OCI-LY1 (cell line): ENCODE measurements around the gene PDZD2.

Source experiments
- H2AFZ ChIP-seq: fragments of 200-600 bp; sonication (generic), shearing (Covaris generic); 2 replicates; pipeline ENCODE4 v1.6.0; 2014; ENCODE audit warnings: antibody characterized with exemption, mild to moderate bottlenecking, low read length
- H3F3A ChIP-seq: fragments of 200-600 bp; sonication (generic), shearing (Covaris generic); 2 replicates; pipeline ENCODE4 v1.6.0; 2014; ENCODE audit warnings: mild to moderate bottlenecking, antibody characterized with exemption, low read length, moderate library complexity; ENCODE audit not compliant: insufficient read depth
- H3K27ac ChIP-seq: fragments of 200-600 bp; sonication (generic); 2 replicates; pipeline ENCODE4 v1.5.1; 2014; ENCODE audit warnings: low read length, mixed run types, mild to moderate bottlenecking, low read depth; ENCODE audit not compliant: poor library complexity, severe bottlenecking
- H3K27me3 ChIP-seq: fragments of 200-600 bp; sonication (generic); 2 replicates; pipeline ENCODE4 v1.6.0; 2014; ENCODE audit warnings: antibody characterized with exemption, mild to moderate bottlenecking, low read length, moderate library complexity; ENCODE audit not compliant: insufficient read depth
- H3K36me3 ChIP-seq: fragments of 200-600 bp; sonication (generic); 2 replicates; pipeline ENCODE4 v1.6.1; 2014; ENCODE audit warnings: mild to moderate bottlenecking, antibody characterized with exemption, low read length, moderate library complexity, mixed read lengths; ENCODE audit not compliant: insufficient read depth
- H3K4me1 ChIP-seq: fragments of 200-600 bp; sonication (generic); 2 replicates; pipeline ENCODE4 v1.5.1; 2014; ENCODE audit warnings: mild to moderate bottlenecking, low read length, moderate library complexity; ENCODE audit not compliant: insufficient read depth, severe bottlenecking
- H3K4me2 ChIP-seq: fragments of 200-600 bp; sonication (generic), shearing (Covaris generic); 2 replicates; pipeline ENCODE4 v1.6.1; 2014; ENCODE audit warnings: low read length
- H3K4me3 ChIP-seq: fragments of 200-600 bp; sonication (generic); 2 replicates; pipeline ENCODE4 v1.5.1; 2014; ENCODE audit warnings: low read length, low read depth, mild to moderate bottlenecking, mixed read lengths; ENCODE audit not compliant: poor library complexity, severe bottlenecking
- H3K79me2 ChIP-seq: fragments of 200-600 bp; shearing (Covaris generic); 2 replicates; pipeline ENCODE4 v1.6.1; 2016; ENCODE audit warnings: mixed run types, low read length, mixed read lengths; ENCODE audit not compliant: insufficient read depth
- H3K9ac ChIP-seq: fragments of 200-600 bp; sonication (generic), shearing (Covaris generic); 2 replicates; pipeline ENCODE4 v1.6.1; 2014; ENCODE audit warnings: mild to moderate bottlenecking, low read length, mixed read lengths
- H3K9me2 ChIP-seq: fragments of 200-600 bp; sonication (generic), shearing (Covaris generic); 2 replicates; pipeline ENCODE4 v1.6.1; 2014; ENCODE audit warnings: low read depth, mild to moderate bottlenecking, low read length, mixed read lengths
- H3K9me3 ChIP-seq: fragments of 200-600 bp; shearing (Covaris generic); 2 replicates; pipeline ENCODE4 v1.6.1; 2014; ENCODE audit warnings: low read length, mixed read lengths
- H4K20me1 ChIP-seq: fragments of 200-600 bp; sonication (generic), shearing (Covaris generic); 2 replicates; pipeline ENCODE4 v1.6.0; 2016; ENCODE audit warnings: mild to moderate bottlenecking, low read length; ENCODE audit not compliant: insufficient read depth
- CTCF ChIP-seq: fragments of 200-600 bp; sonication (generic), shearing (Covaris generic); IDR thresholded peaks from 2 replicates; pipeline ENCODE4 v1.5.1; 2017; ENCODE audit warnings: mild to moderate bottlenecking, antibody characterized with exemption, low read length, moderate library complexity, mixed read lengths
- EZH2 ChIP-seq: fragments of 200-600 bp; sonication (generic), shearing (Covaris generic); IDR thresholded peaks from 2 replicates; pipeline ENCODE4 v1.8.0; 2017; ENCODE audit warnings: borderline replicate concordance, mixed run types, mild to moderate bottlenecking, antibody characterized with exemption, low read length, moderate library complexity, mixed read lengths

Gene PDZD2

GRCh38 chr5:31701642-31702299, 62.8 kb downstream of the PDZD2 start:
- Histone ChIP-seq H3K36me3 (no peaks in the 10 kb centered on the region), H3K9ac (no peak overlapping the region), H3K4me2 (no peak overlapping the region), H3K9me3 (no peaks in the 10 kb centered on the region), H3F3A (no peaks in the 10 kb centered on the region), H4K20me1 (no peaks in the 10 kb centered on the region), H2AFZ (no peak overlapping the region), H3K79me2 (no peaks in the 10 kb centered on the region), H3K4me3 (no peak overlapping the region), H3K27ac (no peak overlapping the region), H3K4me1 (no peaks in the 10 kb centered on the region), H3K9me2 (no peaks in the 10 kb centered on the region), H3K27me3 (peaks cover 3% of the 10 kb centered on the region; the same call in 1 of the 2 replicates)
- TF ChIP-seq CTCF (no peak), EZH2 (no peak)

- no peaks in the 10 kb centered on the region for H4K20me1 ChIP-seq
- no peaks in the 10 kb centered on the region for H3K79me2 ChIP-seq
- H3K36me3 ChIP-seq: no peaks in the 10 kb centered on the region
- no peak overlapping the region for H3K4me2 ChIP-seq
- H3K9ac ChIP-seq: no peak overlapping the region
- H3K9me3 ChIP-seq: no peaks in the 10 kb centered on the region
- H3K4me1 ChIP-seq: no peaks in the 10 kb centered on the region
- H3K27ac ChIP-seq: no peak overlapping the region
- no peaks in the 10 kb centered on the region for H3F3A ChIP-seq
- H2AFZ ChIP-seq: no peak overlapping the region
- TF ChIP-seq CTCF (no peak), EZH2 (no peak)
- H3K9me2 ChIP-seq: no peaks in the 10 kb centered on the region
- peaks cover 3% of the 10 kb centered on the region; the same call in 1 of the 2 replicates for H3K27me3 ChIP-seq
- no peak overlapping the region for H3K4me3 ChIP-seq
Measured at GRCh38 chr5:31702712-31703111, 63.8 kb downstream of the PDZD2 start.

GRCh38 chr5:31703757-31704156, 64.8 kb downstream of the PDZD2 start:
- TF ChIP-seq CTCF: no peak
- TF ChIP-seq EZH2: no peak
- Histone ChIP-seq H3K27ac (no peak overlapping the region), H4K20me1 (no peaks in the 10 kb centered on the region), H2AFZ (no peak overlapping the region), H3K9me2 (no peaks in the 10 kb centered on the region), H3K4me3 (no peak overlapping the region), H3K9ac (no peak overlapping the region), H3K79me2 (no peaks in the 10 kb centered on the region), H3K27me3 (peaks cover 3% of the 10 kb centered on the region; the same call in 1 of the 2 replicates), H3K36me3 (no peaks in the 10 kb centered on the region), H3K9me3 (no peaks in the 10 kb centered on the region), H3K4me1 (no peaks in the 10 kb centered on the region), H3F3A (no peaks in the 10 kb centered on the region), H3K4me2 (no peak overlapping the region)
